ENCODE measurements around the gene SERINC5.
A peak's percentile ranks its signal among the peaks of the same experiment; 100 is the strongest.
"Not testable (repeated sequence)": the region's sequence is repeated elsewhere in the genome, so short reads cannot be mapped to it uniquely, and the experiment has no call there.

SERINC5 gene

GRCh38 chr5:80161165-80161564, 94.7 kb downstream of the SERINC5 start:
- DNase-seq, result no peak

DNA sequence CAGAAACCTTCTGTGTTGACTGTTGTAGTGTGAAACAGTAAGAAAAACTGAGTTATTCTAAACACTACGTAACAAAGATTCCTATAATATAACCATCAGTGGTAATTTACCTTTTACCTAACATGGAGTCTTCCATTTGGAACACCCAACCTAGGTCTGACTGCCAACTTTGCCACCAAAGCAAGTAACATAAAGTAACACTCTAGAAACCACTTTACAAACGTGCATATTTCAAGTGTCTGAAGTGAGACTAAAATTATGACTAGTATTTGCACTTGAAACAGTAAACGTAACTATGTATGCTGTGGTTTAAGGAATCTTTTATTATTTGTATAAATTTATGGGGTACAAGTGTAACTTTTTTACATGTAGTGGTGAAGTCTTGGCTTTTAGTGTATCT, 95.6 kb downstream of the SERINC5 start:
- DNase-seq, result no peak

DNA sequence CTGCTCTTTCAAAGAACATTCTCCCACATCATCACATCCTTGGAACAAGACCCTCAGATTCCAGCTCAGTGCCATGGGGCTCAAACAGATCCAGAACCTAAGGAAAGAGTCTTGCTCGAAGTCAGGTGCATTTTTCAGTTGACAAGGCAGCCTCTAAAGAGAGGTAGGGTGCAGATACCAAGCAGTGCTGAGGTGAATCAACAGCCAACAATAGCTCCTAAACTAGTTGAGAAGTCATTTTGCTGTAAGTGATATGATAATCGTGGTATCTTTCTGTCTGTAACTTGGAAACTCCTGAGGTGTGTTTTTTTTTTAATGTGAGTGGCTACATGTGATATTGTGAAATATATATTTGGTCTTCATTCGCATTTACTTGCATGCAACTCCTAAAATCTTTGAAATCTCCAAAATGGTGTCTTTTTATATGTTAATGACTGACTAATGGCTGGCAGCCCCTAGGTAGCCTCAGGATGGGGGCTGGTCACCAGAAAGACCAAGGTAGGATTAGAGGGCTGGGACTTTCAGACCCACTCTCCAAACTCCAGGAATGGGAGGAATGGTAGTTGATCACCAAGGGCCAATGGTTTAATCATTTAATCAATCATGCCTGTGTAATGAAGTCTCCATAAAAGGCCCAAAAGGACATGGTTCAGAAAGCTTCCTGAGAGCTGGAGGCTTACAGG, 96.6 kb downstream of the SERINC5 start:
- no peak for DNase-seq

DNA sequence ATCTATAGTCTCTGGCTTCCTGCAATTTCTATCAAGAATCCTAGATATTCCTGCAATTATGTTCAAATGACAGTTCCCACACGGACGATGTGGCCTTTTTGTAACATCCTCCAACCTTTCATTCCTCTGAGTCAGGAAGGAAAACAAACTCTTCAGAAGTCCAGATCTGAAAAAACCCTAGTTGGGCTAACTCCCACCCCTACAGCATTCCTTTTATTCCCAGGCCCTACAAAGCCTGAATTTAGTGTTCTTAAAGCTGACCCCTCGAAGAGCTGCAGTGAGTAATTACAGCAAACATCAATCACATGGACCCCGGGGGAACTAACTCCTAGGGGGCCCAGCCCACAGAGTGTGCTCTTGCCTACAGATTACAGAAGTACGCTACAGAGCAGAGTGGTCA, 99.7 kb downstream of the SERINC5 start:
- DNase-seq, result no peak

DNA sequence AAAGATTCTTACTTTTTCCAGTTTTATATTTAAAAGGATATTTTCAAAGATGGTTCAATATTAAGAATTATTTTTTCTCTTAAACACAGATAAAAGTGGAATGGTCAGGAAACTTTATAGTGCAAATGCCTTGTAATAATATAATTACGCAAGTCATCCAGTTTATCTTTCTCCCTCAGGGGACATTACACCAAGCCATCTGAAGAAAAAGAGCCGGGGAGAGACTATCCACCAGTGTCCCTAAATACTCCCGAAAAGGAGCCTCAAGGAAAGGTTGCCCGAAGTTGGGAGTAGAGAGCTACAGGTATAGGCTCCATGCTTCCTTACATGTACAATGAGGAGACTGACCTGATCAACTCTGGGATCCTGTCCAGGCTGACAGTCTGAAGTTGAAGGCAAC, 101.1 kb downstream of the SERINC5 start:
- no peak for DNase-seq

GRCh38 chr5:80154289-80154688, 101.6 kb downstream of the SERINC5 start:
- not testable (repeated sequence) for DNase-seq

DNA sequence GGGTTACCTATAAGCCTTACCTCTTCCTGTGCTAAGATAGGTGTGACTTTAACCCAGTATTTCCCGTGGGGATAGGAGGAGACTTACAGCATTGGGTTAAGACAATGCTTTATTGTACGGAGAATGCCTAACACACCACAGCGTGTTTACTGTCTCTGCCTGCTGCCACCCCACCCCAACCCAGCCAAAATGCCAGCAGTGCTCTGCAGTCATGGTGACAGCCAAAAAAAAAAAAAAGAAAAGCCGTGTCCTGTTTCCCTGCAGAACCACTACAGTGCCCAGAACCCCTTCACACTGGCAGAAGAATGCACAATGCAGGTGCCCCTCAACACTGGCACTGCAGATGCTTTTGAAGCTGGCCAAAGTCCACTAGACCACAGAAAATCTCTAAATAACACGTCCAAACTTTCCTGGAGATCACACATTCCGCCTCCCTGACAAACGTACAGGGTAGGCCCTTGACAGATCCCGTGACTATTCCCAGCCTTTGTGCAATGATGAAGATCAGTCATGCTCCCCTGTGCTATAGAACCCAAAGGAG, 102.2 kb downstream of the SERINC5 start:
- DNase-seq, result peak; percentile 65 to 70

GRCh38 chr5:80152778-80153177, 103.1 kb downstream of the SERINC5 start:
- DNase-seq, result no peak

GRCh38 chr5:80151890-80152289, 104.0 kb downstream of the SERINC5 start:
- no peak for DNase-seq

GRCh38 chr5:80150731-80151130, 105.1 kb downstream of the SERINC5 start:
- no peak for DNase-seq

- no peak for DNase-seq
Observed at GRCh38 chr5:80149161-80149609, 106.7 kb downstream of the SERINC5 start.

DNA sequence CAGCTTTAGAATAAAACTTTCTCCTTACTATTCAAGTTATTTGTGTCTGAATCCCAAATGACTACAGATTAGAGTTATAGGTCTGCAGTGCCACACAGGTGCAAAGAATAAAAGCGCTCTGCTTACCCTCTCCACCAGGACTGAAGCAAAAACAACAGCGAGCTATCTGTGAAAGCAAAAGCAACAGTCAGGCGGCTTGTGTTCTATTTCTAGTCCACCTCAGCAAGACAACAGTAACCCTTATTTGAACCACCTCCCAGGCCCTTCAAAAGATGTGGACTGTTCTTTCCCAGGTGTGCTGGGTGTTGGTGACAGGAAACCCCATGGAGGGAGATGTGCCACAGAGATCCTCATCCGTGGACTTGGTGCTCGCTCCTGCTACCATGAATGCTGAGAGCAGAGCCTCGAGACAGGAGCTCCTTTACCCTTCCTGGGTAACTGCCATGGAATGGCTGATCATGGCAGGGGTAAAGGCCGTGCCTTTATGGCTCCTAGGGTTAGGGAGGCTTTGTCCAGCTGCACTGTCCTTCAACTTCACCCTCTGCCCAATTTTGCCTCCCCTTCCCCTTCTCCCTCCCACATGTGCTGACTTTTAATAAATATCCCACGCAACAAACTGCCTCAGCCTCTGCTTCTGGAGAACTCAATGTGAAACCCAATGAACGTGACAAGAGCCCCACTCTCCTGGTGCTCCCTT, 108.6 kb downstream of the SERINC5 start:
- no peak for DNase-seq

DNA sequence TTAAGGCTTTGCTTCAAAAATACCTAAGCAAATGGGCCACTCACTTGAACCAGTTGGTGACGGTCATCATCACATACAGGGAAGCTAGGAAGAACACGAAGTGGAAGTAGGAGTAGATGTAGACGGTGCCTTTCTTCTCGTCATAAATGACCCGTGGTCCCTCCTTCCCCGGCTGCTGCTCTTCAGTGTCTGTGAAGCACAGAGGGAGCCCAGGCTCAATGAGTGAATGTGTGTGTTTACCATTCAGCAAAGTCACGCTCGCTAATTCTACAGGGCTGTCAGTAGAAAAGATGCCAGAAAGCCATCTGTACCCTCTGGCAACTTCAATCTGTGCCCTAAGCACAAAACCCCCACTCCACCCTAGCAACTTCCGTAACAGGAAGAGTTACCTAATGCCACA, 109.8 kb downstream of the SERINC5 start:
- no peak for DNase-seq

DNA sequence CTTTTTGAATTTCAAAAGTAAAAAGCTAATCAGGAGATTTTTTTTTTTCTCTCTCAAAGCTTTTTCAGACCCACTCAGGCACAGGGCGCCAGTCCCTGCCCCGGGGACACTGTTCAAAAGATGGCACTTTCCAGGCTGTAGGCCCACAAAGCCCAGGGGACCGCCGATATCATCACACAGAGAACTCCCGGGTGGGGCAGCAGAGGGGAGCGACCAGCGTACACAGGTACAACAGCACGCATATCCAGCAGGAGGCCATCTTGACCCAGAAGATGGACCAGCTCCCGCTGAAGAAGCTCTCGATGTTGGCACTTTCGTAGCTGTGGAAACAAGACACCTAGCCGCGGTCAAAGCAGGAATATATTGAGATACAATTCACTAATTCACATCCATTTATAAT, 112.4 kb downstream of the SERINC5 start:
- no peak for DNase-seq

DNA sequence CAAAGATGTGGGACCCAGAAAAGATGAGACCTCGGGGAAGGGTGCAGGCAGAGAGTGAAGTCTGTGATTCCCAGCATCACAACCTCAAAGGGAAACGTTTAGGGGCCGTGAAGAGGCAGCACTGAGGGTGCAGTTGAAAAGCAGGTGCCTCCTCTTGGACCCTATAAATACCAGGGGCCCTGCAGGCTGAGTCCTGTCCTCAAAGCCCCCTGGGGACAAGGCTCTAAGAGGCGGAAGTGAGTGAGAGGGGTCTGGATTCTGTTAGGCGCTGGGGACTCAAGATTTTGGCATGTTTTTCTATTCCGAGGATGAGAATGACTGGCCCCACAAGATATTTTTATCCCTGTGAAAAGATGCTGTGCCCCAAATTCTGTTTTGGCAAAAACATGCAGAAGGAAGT, 112.9 kb downstream of the SERINC5 start:
- no peak for DNase-seq

DNA sequence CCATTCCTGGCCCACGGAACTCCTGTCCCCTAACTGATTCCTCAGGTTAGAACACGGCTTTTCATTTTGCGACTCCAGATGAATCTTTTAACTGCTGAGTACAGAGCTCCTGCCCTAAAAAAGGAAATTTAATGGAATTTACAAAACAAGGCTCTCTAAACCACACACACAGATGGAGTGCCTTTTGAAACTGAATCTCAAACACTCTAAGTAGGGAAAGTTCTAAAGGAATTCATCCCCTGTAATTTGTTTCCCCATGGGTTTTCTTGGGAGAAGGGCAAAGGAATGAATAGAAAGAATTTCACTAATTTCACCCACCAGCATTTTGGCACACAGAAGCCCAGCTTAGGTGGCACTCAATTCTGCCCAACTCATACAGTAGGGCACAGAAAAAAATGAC, 114.2 kb downstream of the SERINC5 start:
- no peak for DNase-seq

DNA sequence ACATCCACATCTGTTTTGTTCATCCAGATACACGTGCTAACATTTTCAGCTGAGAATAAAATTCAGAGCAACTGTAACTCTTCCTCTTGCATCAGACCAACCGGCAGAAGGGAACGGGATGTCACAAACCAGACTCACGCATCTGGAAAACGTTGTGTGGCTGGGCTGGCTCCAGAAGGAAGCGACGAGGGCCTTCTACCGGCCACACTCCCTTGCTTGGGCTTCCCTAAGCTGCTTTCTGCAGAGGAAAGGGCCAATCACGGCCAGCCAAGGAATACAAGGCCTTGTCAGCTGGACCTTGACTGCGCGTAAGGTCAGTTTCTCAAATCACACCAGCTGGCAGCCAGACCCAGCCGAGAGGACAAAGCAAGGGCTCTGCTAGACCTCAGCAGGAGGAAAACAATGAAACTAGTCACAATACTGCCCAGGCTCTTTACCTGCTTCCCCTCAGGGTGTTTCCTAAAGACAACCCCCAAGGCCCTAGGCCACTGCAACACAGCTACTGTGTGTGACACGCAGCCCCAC, 114.6 kb downstream of the SERINC5 start:
- DNase-seq, result no peak

DNA sequence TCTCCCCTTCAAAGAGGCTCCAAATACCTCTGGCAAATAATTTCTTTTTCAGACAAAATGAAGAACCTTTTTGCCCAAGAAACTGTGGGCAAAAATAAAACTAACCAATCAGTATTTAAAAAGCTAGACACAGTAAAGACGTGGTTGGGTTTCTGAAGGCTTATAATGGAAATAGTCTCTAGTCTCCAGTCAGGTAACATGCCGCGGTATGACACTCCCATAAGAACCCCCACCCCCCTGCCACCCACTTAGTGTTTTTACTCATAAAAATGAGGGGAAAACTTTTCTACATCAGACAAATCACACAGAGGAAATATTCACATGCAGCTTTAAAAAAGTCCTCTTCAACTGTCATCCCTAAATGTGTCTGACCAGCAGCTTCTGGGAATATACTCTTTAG, 115.4 kb downstream of the SERINC5 start:
- DNase-seq, result no peak

DNA sequence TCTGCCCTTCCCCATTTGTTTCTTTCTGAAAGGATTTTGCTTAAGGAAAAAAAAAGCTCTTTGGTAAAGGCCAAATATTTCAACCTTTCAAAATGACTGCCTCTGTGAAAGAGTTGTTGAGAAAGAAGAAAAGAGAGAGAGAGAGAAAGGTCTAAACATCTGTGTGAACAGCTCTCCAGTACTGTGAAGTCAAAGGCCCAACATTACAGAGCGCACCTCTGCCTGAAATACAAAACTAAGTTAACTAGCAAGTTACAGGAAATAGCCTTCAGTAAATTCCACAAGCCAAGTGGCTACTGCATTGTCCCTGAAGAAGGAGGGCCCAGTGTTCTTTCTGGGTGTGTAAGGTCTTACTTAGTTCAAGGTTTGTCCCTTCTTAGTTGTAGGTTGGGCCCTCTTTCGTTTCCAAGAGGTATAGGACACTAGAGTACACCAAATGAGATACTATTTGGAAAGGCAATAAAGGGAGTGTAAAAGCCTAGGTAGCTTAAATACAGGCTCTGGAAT, 116.3 kb downstream of the SERINC5 start:
- DNase-seq, result no peak

DNA sequence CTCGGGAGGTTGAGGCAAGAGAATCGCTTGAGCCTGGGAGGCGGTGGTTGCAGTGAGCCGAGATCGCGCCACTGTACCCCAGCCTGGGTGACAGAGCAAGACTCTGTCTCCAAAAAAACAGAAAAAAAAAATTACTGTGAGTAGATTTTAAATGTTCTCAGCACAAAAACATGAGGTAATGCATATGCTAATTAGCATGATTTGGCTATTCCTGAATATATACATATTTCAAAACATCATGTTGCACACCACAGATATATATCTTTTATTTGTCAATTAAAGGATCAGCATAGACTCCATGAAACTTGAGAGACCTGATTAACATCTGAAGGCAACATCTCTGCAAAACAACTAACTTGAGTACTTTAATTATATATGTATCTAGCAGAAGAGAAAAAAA, 117.4 kb downstream of the SERINC5 start:
- no peak for DNase-seq

DNA sequence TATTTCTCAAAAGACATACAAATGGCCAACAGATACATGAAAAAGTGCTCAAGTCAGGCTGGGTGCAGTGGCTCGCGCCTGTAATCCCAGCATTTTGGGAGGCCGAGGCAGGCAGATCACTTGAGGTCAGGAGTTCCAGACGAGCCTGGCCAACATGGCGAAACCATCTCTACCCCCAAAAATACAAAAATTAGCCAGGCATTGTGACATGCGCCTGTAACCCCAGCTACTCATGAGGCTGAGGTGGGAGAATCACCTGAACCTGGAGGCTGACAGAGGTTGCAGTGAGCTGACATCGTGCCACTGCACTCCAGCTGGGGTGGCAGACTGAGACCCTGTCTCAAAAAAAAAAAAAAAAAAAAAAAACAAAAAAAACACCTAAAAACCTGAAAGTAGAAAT, 119.0 kb downstream of the SERINC5 start:
- DNase-seq, result not testable (repeated sequence)

DNA sequence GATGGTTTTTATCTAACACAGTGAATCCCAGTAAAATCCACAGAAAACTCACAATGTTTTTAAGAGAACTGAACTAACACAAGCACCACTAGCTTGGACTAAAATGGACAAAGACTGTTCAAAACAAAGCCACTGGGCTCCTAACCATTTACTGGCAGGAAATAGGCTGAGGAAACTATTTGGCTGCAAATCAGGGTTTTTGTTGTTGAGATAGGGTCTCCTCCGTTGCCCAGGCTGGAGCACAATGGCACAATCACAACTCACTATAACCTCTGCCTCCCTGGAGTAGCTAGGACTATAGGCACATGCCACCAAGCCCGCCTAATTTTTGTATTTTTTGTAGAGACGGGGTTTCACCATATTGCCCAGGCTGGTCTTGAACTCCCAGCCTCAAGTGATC, 121.0 kb downstream of the SERINC5 start:
- DNase-seq, result no peak

DNA sequence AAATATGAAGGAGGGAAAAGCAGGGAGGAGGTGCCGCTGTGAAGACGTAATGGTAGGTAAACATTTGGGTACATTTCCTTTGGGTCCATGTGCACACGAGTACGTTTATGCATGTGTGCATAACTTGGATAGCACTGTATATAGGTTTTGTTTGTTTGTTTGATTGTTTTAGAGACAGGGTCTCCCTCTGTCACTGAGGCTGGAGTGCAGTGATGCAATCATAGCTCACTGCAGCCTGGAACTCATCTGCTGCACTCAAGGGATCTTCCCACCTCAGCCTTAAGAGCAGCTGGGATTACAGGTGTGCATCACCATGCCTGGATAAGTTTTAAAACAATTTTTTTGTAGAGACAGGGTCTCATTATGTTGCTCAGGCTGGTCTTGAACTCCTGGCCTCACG, 126.7 kb downstream of the SERINC5 start:
- DNase-seq, result no peak

DNA sequence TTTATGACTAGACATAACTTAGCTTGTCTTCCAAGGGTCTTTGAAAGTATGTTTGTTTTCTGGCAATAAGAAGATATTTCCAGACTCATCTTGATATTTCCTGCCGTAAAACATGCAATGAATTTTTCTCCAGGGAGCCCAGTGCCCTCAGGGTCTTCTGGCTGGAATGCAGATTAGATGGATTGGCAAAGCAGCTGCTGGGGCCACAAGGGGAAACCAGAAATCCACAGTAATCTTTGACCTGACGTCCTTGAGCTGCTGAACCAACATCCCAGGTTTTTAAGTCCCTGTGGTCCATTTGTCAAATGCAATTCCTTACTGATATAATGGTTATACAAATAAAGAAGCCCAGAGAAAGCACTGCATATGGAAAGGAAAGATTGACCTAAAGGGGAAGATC, 127.7 kb downstream of the SERINC5 start:
- no peak for DNase-seq

Data from NCI-H526 (cell line).